Endothelial cell of umbilical vein (primary cell): ENCODE measurements around the gene TXNDC15. TPM values are rescaled to one million over a fixed set of nuclear protein-coding genes. Genes with fewer than 3 reads are reported as not detected.

Source experiments
- BruUV-seq: library from RNA; stranded (reverse); fragments of 400-500 nt; replicated peaks from 2 replicates; lab custom pipeline; 2021; lab: Mats Ljungman, UMichigan
- CTCF ChIA-PET: fragments of 300-600, 350-600 bp; sonication (Branson Sonifier 250); formaldehyde crosslinking; loops from one replicate; lab custom pipeline; 2021; ENCODE audit warnings: antibody characterized with exemption, inconsistent platforms; lab: Charles Lee
- POLR2A ChIA-PET: fragments of 300-600, 350-600 bp; sonication (Branson Sonifier 250); formaldehyde crosslinking; loops from one replicate; lab custom pipeline; 2021; ENCODE audit warnings: antibody characterized with exemption, inconsistent platforms; lab: Charles Lee
- DNase-seq: peaks from one replicate; pipeline ENCODE4 v3.0.0-alpha.2; 2011; ENCODE audit warnings: low read depth, low spot score
- FAIRE-seq: peaks from 2 replicates; lab custom pipeline; 2011; peaks lifted over from hg19 to GRCh38; lab: Jason Lieb, UNC
- H2AFZ ChIP-seq: 2 replicates; pipeline ENCODE4 v1.6.0; 2012; ENCODE audit warnings: low read depth, low read length, control low read depth, inconsistent platforms
- H3K27ac ChIP-seq: 2 replicates; pipeline ENCODE4 v1.5.1; 2011; ENCODE audit warnings: low read depth, mild to moderate bottlenecking, control low read depth, low read length, moderate library complexity; ENCODE audit not compliant: insufficient read depth
- H3K27me3 ChIP-seq, 2 experiments: 2 replicates each; pipeline versions ENCODE4 v1.6.0 to v1.6.1; 2011; ENCODE audit warnings: low read length in 2 of 2, mixed read lengths in 1 of 2; ENCODE audit not compliant: control insufficient read depth in 2 of 2, insufficient read depth in 2 of 2
- H3K36me3 ChIP-seq, 2 experiments: 2 replicates in 1 of 2; 3 replicates in 1 of 2; pipeline ENCODE4 v1.5.1; 2011; ENCODE audit warnings: low read length in 2 of 2, mild to moderate bottlenecking in 1 of 2, moderate library complexity in 1 of 2; ENCODE audit not compliant: control insufficient read depth in 2 of 2, insufficient read depth in 2 of 2; ENCODE audit errors: extremely low read depth in 1 of 2
- H3K4me1 ChIP-seq: 3 replicates; pipeline ENCODE4 v1.5.1; 2011; ENCODE audit warnings: mild to moderate bottlenecking, low read length; ENCODE audit not compliant: control insufficient read depth, insufficient read depth; ENCODE audit errors: extremely low read depth
- H3K4me2 ChIP-seq: 2 replicates; pipeline ENCODE4 v1.6.1; 2011; ENCODE audit warnings: low read length, control low read depth, mixed read lengths; ENCODE audit not compliant: insufficient read depth
- H3K4me3 ChIP-seq, 3 experiments: fragments of 200-600 bp in 1 of 3; sonication (generic), shearing (Covaris generic) in 1 of 3; replicated peaks in 1 of 3; 2 replicates each; pipeline ENCODE4 v1.5.1; 2011 to 2016; ENCODE audit warnings: control low read depth in 3 of 3, low read length in 3 of 3, mild to moderate bottlenecking in 2 of 3, inconsistent platforms in 1 of 3, low read depth in 1 of 3, moderate library complexity in 1 of 3; ENCODE audit not compliant: insufficient read depth in 1 of 3
- H3K79me2 ChIP-seq: 2 replicates; pipeline ENCODE4 v1.6.0; 2012; ENCODE audit warnings: low read length, inconsistent platforms; ENCODE audit not compliant: control insufficient read depth, insufficient read depth
- H3K9ac ChIP-seq: replicated peaks from 2 replicates; pipeline ENCODE3; 2011; ENCODE audit warnings: low read length, control low read depth; ENCODE audit not compliant: insufficient read depth; ENCODE audit errors: extremely low read depth
- H3K9me1 ChIP-seq: replicated peaks from 3 replicates; pipeline ENCODE4 v1.6.0; 2011; ENCODE audit warnings: mild to moderate bottlenecking, low read length; ENCODE audit not compliant: control insufficient read depth, insufficient read depth; ENCODE audit errors: extremely low read depth
- H3K9me3 ChIP-seq: replicated peaks from 2 replicates; pipeline ENCODE4 v1.5.1; 2012; ENCODE audit warnings: low read length, inconsistent platforms; ENCODE audit not compliant: control insufficient read depth, insufficient read depth
- H4K20me1 ChIP-seq: replicated peaks from 2 replicates; pipeline ENCODE3; 2011; ENCODE audit warnings: mild to moderate bottlenecking, low read length; ENCODE audit not compliant: control insufficient read depth, insufficient read depth; ENCODE audit errors: extremely low read depth
- CTCF ChIP-seq, 2 donors: IDR thresholded peaks; 1 replicate in 1 of 2; 2 replicates in 1 of 2; pipeline ENCODE4 v1.5.1; 2011; ENCODE audit warnings: low read length in 2 of 2, mild to moderate bottlenecking in 2 of 2, moderate library complexity in 2 of 2, control low read depth in 1 of 2, inconsistent platforms in 1 of 2, low read depth in 1 of 2; ENCODE audit not compliant: insufficient read depth in 1 of 2; ENCODE audit errors: extremely low read depth in 1 of 2
- EZH2 ChIP-seq: IDR thresholded peaks from 2 replicates; pipeline ENCODE4 v1.6.1; 2012; ENCODE audit warnings: borderline replicate concordance, low read depth, mild to moderate bottlenecking, moderate library complexity, low read length, inconsistent platforms; ENCODE audit not compliant: severe bottlenecking
- FOS ChIP-seq: IDR thresholded peaks from 2 replicates; pipeline ENCODE4 v1.6.1; 2011; ENCODE audit warnings: mild to moderate bottlenecking, low read length, moderate library complexity, borderline replicate concordance; ENCODE audit not compliant: insufficient read depth
- GATA2 ChIP-seq: IDR thresholded peaks from 2 replicates; pipeline ENCODE4 v1.7.0; 2011; ENCODE audit warnings: low read depth, mild to moderate bottlenecking, moderate library complexity, mixed read lengths, low read length; ENCODE audit not compliant: insufficient read length, insufficient read depth
- JUN ChIP-seq: IDR thresholded peaks from 2 replicates; pipeline ENCODE4 v1.6.1; 2011; ENCODE audit warnings: borderline replicate concordance, low read depth; ENCODE audit not compliant: insufficient read length, insufficient read depth
- MAX ChIP-seq: IDR thresholded peaks from 2 replicates; pipeline ENCODE4 v1.6.1; 2011; ENCODE audit not compliant: insufficient read depth, insufficient read length
- MYC ChIP-seq: IDR thresholded peaks from one replicate; pipeline ENCODE4 v1.6.1; 2011; ENCODE audit warnings: mild to moderate bottlenecking, low read depth, low read length
- POLR2AphosphoS5 ChIP-seq: IDR thresholded peaks from 2 replicates; pipeline ENCODE4 v1.6.1; 2012; ENCODE audit warnings: low read depth, mild to moderate bottlenecking, control low read depth, low read length, moderate library complexity; ENCODE audit not compliant: insufficient read depth
- dilution Hi-C: fragments of 300-500 bp; cut with MboI; formaldehyde crosslinking; loops from one replicate; pipeline ENCODE4 v1.15.0; 2019; ENCODE audit warnings: low sequenced_read_pairs; ENCODE audit not compliant: extremely low pct_ligation_motif_present
- intact Hi-C: fragments of 100-400 bp; cut with micrococcal nuclease; formaldehyde crosslinking; loops from one replicate; pipeline ENCODE4 v1.10.0; 2022
- polyA plus RNA-seq, 4 experiments: library from polyadenylated mRNA; depleted of rRNA in 3 of 4; stranded (reverse) in 3 of 4; unstranded in 1 of 4; fragments of >200 nt; gene quantifications; 2 replicates each; pipeline versions ENCODE4 v1.2.1 to v1.2.3, GENCODE V29; 2011 to 2012; ENCODE audit warnings: missing spikeins in 1 of 4
- total RNA-seq: library from RNA; stranded (reverse); gene quantifications from 2 replicates; pipeline ENCODE4 v1.2.3, GENCODE V29; 2021

The TXNDC15 gene
- total and polyA plus RNA-seq, 2 donors (not counting 3 experiments of a cell fraction or from before 2014, with no cell fraction given): 57.2 to 68.6 TPM

GRCh38 chr5:134932508-134932907 lies 58.3 kb downstream of the TXNDC15 start:
- Histone ChIP-seq H3K79me2 (no peaks in the 10 kb centered on the region), H3K4me3 (no peak overlapping the region), H3K9me3 (no peaks in the 10 kb centered on the region), H3K27ac (no peak overlapping the region), H3K9me1 (no peaks in the 10 kb centered on the region), H4K20me1 (no peaks in the 10 kb centered on the region), H2AFZ (no peak overlapping the region), H3K4me1 (no peaks in the 10 kb centered on the region), H3K4me2 (no peak overlapping the region), H3K27me3 (no peaks in the 10 kb centered on the region), H3K9ac (no peak overlapping the region), H3K36me3 (peaks cover 0 to 3% of the 10 kb centered on the region in 2 experiments)
- dilution Hi-C loops: no loop called here
- DNase-seq: no peak
- no peak for FAIRE-seq
- TF ChIP-seq POLR2AphosphoS5 (no peak), GATA2 (no peak), CTCF (IDR thresholded peaks at IDR 0.05; ENCODE audit: extremely low read depth in 1 of 2, insufficient read depth in 1 of 2, low read depth in 1 of 2, low read length in 2 of 2) (no peak), MAX (no peak), JUN (no peak), FOS (no peak), MYC (no peak), EZH2 (no peak)
- intact Hi-C loops: no loop called here
- CTCF ChIA-PET: interaction anchor here (1.8 kb wide), 1 partner anchor 16 kb away, joined by 7 read pairs; no protein-coding TSS in a partner anchor
- POLR2A ChIA-PET: no interaction called here
- no TSS peak for BruUV-seq
